Suprapubic skin (tissue), 4 donors: ENCODE results near the gene TEX14.

Source experiments
- EP300 ChIP-seq: sonication (generic); formaldehyde crosslinking; IDR thresholded peaks from one replicate; pipeline ENCODE4 v1.6.1; 2017; ENCODE audit warnings: antibody characterized with exemption
- POLR2AphosphoS5 ChIP-seq, 3 donors: sonication (generic); formaldehyde crosslinking; IDR thresholded peaks; one replicate each; pipeline ENCODE4 v1.6.1; 2017; ENCODE audit warnings: antibody characterized with exemption in 3 of 3
- TF ChIP-seq, protein P1 (sequence below), 2 donors: fragments of 200-600 bp in 1 of 2; fragments of 450-650 bp in 1 of 2; sonication (generic) in 1 of 2; IDR thresholded peaks; one replicate each; pipeline ENCODE4 v1.5.1; 2016 to 2019; ENCODE audit warnings: antibody characterized with exemption in 2 of 2, mild to moderate bottlenecking in 1 of 2, moderate library complexity in 1 of 2

- TF ChIP-seq, protein P1, sequence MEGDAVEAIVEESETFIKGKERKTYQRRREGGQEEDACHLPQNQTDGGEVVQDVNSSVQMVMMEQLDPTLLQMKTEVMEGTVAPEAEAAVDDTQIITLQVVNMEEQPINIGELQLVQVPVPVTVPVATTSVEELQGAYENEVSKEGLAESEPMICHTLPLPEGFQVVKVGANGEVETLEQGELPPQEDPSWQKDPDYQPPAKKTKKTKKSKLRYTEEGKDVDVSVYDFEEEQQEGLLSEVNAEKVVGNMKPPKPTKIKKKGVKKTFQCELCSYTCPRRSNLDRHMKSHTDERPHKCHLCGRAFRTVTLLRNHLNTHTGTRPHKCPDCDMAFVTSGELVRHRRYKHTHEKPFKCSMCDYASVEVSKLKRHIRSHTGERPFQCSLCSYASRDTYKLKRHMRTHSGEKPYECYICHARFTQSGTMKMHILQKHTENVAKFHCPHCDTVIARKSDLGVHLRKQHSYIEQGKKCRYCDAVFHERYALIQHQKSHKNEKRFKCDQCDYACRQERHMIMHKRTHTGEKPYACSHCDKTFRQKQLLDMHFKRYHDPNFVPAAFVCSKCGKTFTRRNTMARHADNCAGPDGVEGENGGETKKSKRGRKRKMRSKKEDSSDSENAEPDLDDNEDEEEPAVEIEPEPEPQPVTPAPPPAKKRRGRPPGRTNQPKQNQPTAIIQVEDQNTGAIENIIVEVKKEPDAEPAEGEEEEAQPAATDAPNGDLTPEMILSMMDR (IDR thresholded peaks at IDR 0.05): no peak
- no peak for TF ChIP-seq POLR2AphosphoS5 (IDR thresholded peaks at IDR 0.05)
- TF ChIP-seq EP300: no peak
Measured at GRCh38 chr17:58617563-58617962, 74.3 kb downstream of the TEX14 start.
